B cell (primary cell): ENCODE measurements around the gene STX1A.

ENCODE experiments used
- CTCF ChIP-seq: fragments of 200-600 bp; IDR thresholded peaks from one replicate; pipeline ENCODE4 v1.8.0; 2022; ENCODE audit warnings: antibody characterized with exemption, mild to moderate bottlenecking
- EZH2 ChIP-seq: IDR thresholded peaks from 2 replicates; pipeline ENCODE4 v1.6.1; 2012; ENCODE audit warnings: borderline replicate concordance, low read depth, mild to moderate bottlenecking, moderate library complexity, low read length; ENCODE audit not compliant: insufficient read depth, poor library complexity, severe bottlenecking

- TF ChIP-seq CTCF = no peak
- no peak for TF ChIP-seq EZH2
Measured at GRCh38 chr7:73740212-73740611, 20.7 kb upstream of the STX1A start.
